Stimulated activated CD8-positive, alpha-beta memory T cell treated with anti-CD3 and anti-CD28 coated beads, Interleukin-7, amount 100 ng/mL, for 1 hour (primary cell): ENCODE results near the gene VSTM2A.
"Not testable (repeated sequence)": the region's sequence is repeated elsewhere in the genome, so short reads cannot be mapped to it uniquely, and the experiment has no call there.

Experiments used
- DNase-seq, 2 donors: peaks; one replicate each; pipeline ENCODE4 v3.0.0-alpha.2; 2020; ENCODE audit warnings: low read depth in 2 of 2

VSTM2A gene

GRCh38 chr7:54541669-54542625 lies at the start of gene VSTM2A:
Gene VSTM2A (plus strand): TSS chr7:54542375. CDS start chr7:54542731, 356 bp downstream.
- no peak for DNase-seq

- DNase-seq: not testable (repeated sequence)
Measured at GRCh38 chr7:54504531-54504930, 37.6 kb upstream of the VSTM2A start.

- no peak for DNase-seq
Measured at GRCh38 chr7:54529568-54529967, 12.6 kb upstream of the VSTM2A start.

GRCh38 chr7:54538122-54538521 lies 4.1 kb upstream of the VSTM2A start:
- DNase-seq: no peak

GRCh38 chr7:54543051-54543488 lies 895 bp downstream of the VSTM2A start:
- DNase-seq: no peak

- DNase-seq: no peak
Measured at GRCh38 chr7:54544149-54544526, 2.0 kb downstream of the VSTM2A start.

- DNase-seq: no peak
Measured at GRCh38 chr7:54544527-54545240, 2.5 kb downstream of the VSTM2A start.

- DNase-seq: no peak
Measured at GRCh38 chr7:54545241-54545563, 3.0 kb downstream of the VSTM2A start.

GRCh38 chr7:54546081-54546985 lies 4.2 kb downstream of the VSTM2A start:
- no peak for DNase-seq

- no peak for DNase-seq
Measured at GRCh38 chr7:54546986-54547314, 4.8 kb downstream of the VSTM2A start.

- DNase-seq: no peak
Measured at GRCh38 chr7:54550471-54550870, 8.3 kb downstream of the VSTM2A start.

GRCh38 chr7:54556121-54556520 lies 13.9 kb downstream of the VSTM2A start:
- no peak for DNase-seq

- DNase-seq: no peak
Measured at GRCh38 chr7:54559401-54559800, 17.2 kb downstream of the VSTM2A start.

GRCh38 chr7:54560198-54560597 lies 18.0 kb downstream of the VSTM2A start:
- no peak for DNase-seq

GRCh38 chr7:54560723-54561122 lies 18.5 kb downstream of the VSTM2A start:
- DNase-seq: no peak

- no peak for DNase-seq
Measured at GRCh38 chr7:54563329-54563916, 21.2 kb downstream of the VSTM2A start.

- no peak for DNase-seq
Measured at GRCh38 chr7:54565432-54565831, 23.3 kb downstream of the VSTM2A start.

GRCh38 chr7:54581511-54581910 lies 39.3 kb downstream of the VSTM2A start:
- no peak for DNase-seq

- no peak for DNase-seq
Measured at GRCh38 chr7:54591404-54592386, 49.5 kb downstream of the VSTM2A start.

- no peak for DNase-seq
Measured at GRCh38 chr7:54596747-54597146, 54.6 kb downstream of the VSTM2A start.
